Measurements from ENCODE around the gene IKZF5.

The IKZF5 gene

DNA sequence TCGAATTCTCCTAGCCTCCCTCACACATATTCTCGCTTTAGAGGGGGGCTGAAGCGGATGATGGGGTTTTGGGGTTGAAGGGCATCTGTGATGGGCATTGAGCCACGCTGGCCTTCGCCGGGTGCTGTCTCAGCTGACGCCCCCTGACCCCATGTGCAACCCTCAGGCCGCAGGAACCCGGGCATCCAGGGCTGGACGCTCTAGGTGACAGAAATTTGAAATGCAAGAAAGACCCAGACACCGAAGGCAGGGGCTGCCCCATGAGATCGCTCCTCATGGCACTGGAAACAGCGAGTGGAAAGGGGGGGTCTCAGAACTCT is 53.9 kb downstream of the IKZF5 start:
- Histone ChIP-seq H3K9me3 (ENCODE audit: control insufficient read depth, insufficient read depth, low read depth, low read length) (no peaks in the 10 kb centered on the region), H3K36me3 (ENCODE audit: control insufficient read depth in 2 of 2, insufficient read depth in 1 of 2, low read length in 2 of 2) (peaks cover 5 to 17% of the 10 kb centered on the region in 2 experiments), H3K27ac (ENCODE audit: extremely low read depth, low read depth, low read length) (no peak overlapping the region), H3K4me1 (ENCODE audit: control insufficient read depth, insufficient read depth, low read length) (peaks cover 2% of the 10 kb centered on the region; the same call in 1 of the 2 replicates), H3K4me3 (ENCODE audit: low read depth, low read length) (peak overlapping the region; percentile 21; the same call in 1 of the 2 replicates)
- CTCF ChIA-PET = no interaction called here
- 0 out of 2 replicates have a peak, but pooled peaks have one; percentile 7 for TF ChIP-seq ZNF707 (tag by site-specific recombination; IDR thresholded peaks at IDR 0.05)
- TF ChIP-seq ZNF600 (tag by site-specific recombination; IDR thresholded peaks at IDR 0.05) = no peak
- TF ChIP-seq, protein P1, sequence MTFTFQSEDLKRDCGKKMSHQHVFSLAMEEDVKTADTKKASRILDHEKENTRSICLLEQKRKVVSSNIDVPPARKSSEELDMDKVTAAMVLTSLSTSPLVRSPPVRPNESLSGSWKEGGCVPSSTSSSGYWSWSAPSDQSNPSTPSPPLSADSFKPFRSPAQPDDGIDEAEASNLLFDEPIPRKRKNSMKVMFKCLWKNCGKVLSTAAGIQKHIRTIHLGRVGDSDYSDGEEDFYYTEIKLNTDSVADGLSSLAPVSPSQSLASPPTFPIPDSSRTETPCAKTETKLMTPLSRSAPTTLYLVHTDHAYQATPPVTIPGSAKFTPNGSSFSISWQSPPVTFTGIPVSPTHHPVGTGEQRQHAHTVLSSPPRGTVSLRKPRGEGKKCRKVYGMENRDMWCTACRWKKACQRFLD (tag by site-specific recombination; IDR thresholded peaks at IDR 0.05) = no peak
- TF ChIP-seq ZNF133 (tag by site-specific recombination; IDR thresholded peaks at IDR 0.05) = 0 out of 2 replicates have a peak, but pooled peaks have one; percentile 4
- TF ChIP-seq ZNF121 (tag by site-specific recombination; IDR thresholded peaks at IDR 0.05) = no peak
- peak; percentile 35 for TF ChIP-seq SETDB1 (IDR thresholded peaks at IDR 0.05; ENCODE audit: insufficient read length, low read length)
- peak; percentile 22; the same call in 1 of the 2 replicates for TF ChIP-seq ZNF792 (tag by site-specific recombination; IDR thresholded peaks at IDR 0.05)
- POLR2A ChIA-PET = interaction anchor here (0.8 to 1.6 kb wide), 4 partner anchors 9 to 199 kb away, joined by 3 to 6 read pairs (median 5); partner anchors contain the start of genes BUB3 and PSTK

DNA sequence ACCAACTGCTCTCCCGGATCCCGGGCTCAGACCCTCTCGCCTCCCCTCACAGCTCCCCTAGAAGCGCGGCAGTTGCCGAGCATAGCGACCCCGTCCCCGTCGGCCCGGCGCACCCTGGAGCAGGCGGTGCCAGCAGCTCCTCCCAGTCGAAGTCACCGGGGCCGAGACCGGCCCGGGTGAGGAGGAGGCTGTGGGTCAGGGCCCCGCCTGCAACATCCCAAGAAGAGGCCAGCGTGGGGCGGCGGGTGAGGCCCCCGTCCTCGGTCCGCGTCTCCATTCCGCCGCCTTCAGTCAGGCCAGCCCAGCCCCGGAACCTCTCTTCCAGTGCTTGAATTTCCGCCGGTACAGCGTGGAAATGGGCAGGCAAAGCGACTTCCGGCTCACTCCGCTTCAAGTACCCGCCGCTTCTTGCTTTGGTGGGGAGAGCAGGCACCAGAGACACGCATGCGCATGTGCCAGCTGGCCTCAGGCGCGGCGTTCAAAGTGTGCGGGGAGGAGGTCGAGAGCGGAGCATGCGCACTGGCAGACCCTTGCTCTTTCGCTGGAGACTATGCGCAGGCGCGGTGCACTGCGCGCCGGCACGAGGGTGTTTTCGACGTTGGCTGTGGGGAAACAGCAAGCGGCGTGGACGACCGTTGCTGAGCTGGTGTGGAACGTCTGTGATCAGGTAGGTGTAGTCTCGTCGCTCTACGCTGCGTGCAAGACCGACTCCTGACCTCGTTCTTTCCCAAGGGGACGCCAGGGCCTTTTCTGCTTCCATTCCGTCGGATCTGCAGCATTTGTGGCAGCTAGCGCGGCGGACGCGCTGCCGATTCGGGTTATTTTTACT is 54.5 kb downstream of the IKZF5 start, which contains the start of gene C10orf88:
C10orf88 (minus strand) TSS at position 326 of the 829 bp plus-strand sequence; CDS start at position 277, 49 bp downstream.
- peaks cover 5 to 23% of the 10 kb centered on the region in 2 experiments for H3K36me3 ChIP-seq (ENCODE audit: control insufficient read depth in 2 of 2, insufficient read depth in 1 of 2, low read length in 2 of 2)
- peaks cover 2% of the 10 kb centered on the region; the same call in 1 of the 2 replicates for H3K4me1 ChIP-seq (ENCODE audit: control insufficient read depth, insufficient read depth, low read length)
- peak within 1 kb of the TSS; percentile 68 for H3K4me3 ChIP-seq (ENCODE audit: low read depth, low read length)
- ChIA-PET POLR2A (interaction anchor here (0.8 to 1.6 kb wide), 5 partner anchors 9 to 200 kb away, joined by 3 to 6 read pairs (median 4); partner anchors contain the start of genes BUB3 and PSTK), CTCF (interaction anchor here (0.6 kb wide), 1 partner anchor 1400 kb away, joined by 6 read pairs; no protein-coding TSS in a partner anchor)
- no peaks in the 10 kb centered on the region for H3K9me3 ChIP-seq (ENCODE audit: control insufficient read depth, insufficient read depth, low read depth, low read length)
- peak within 1 kb of the TSS; percentile 83 for H3K27ac ChIP-seq (ENCODE audit: extremely low read depth, low read depth, low read length)
- TF ChIP-seq ZNF768 (tag by site-specific recombination; IDR thresholded peaks at IDR 0.05) (no peak), ZNF776 (tag by site-specific recombination; IDR thresholded peaks at IDR 0.05; ENCODE audit: borderline replicate concordance) (no peak), ZNF394 (tag by site-specific recombination; IDR thresholded peaks at IDR 0.05; ENCODE audit: borderline replicate concordance) (peak; percentile 71; the same call in 1 of the 2 replicates), ZNF248 (tag by site-specific recombination; IDR thresholded peaks at IDR 0.05) (no peak), ZNF202 (tag by site-specific recombination; IDR thresholded peaks at IDR 0.05; ENCODE audit: borderline replicate concordance) (no peak), ZNF157 (tag by site-specific recombination; IDR thresholded peaks at IDR 0.05) (no peak), IKZF3 (tag by site-specific recombination; IDR thresholded peaks at IDR 0.05) (no peak), ZNF324 (tag by site-specific recombination; IDR thresholded peaks at IDR 0.05) (peak; percentile 89), ZIC2 (tag by site-specific recombination; IDR thresholded peaks at IDR 0.05) (no peak), ZFP3 (tag by site-specific recombination; IDR thresholded peaks at IDR 0.05; ENCODE audit: low read depth) (no peak)
- TF ChIP-seq, protein P2, sequence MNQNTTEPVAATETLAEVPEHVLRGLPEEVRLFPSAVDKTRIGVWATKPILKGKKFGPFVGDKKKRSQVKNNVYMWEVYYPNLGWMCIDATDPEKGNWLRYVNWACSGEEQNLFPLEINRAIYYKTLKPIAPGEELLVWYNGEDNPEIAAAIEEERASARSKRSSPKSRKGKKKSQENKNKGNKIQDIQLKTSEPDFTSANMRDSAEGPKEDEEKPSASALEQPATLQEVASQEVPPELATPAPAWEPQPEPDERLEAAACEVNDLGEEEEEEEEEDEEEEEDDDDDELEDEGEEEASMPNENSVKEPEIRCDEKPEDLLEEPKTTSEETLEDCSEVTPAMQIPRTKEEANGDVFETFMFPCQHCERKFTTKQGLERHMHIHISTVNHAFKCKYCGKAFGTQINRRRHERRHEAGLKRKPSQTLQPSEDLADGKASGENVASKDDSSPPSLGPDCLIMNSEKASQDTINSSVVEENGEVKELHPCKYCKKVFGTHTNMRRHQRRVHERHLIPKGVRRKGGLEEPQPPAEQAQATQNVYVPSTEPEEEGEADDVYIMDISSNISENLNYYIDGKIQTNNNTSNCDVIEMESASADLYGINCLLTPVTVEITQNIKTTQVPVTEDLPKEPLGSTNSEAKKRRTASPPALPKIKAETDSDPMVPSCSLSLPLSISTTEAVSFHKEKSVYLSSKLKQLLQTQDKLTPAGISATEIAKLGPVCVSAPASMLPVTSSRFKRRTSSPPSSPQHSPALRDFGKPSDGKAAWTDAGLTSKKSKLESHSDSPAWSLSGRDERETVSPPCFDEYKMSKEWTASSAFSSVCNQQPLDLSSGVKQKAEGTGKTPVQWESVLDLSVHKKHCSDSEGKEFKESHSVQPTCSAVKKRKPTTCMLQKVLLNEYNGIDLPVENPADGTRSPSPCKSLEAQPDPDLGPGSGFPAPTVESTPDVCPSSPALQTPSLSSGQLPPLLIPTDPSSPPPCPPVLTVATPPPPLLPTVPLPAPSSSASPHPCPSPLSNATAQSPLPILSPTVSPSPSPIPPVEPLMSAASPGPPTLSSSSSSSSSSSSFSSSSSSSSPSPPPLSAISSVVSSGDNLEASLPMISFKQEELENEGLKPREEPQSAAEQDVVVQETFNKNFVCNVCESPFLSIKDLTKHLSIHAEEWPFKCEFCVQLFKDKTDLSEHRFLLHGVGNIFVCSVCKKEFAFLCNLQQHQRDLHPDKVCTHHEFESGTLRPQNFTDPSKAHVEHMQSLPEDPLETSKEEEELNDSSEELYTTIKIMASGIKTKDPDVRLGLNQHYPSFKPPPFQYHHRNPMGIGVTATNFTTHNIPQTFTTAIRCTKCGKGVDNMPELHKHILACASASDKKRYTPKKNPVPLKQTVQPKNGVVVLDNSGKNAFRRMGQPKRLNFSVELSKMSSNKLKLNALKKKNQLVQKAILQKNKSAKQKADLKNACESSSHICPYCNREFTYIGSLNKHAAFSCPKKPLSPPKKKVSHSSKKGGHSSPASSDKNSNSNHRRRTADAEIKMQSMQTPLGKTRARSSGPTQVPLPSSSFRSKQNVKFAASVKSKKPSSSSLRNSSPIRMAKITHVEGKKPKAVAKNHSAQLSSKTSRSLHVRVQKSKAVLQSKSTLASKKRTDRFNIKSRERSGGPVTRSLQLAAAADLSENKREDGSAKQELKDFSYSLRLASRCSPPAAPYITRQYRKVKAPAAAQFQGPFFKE (tag by site-specific recombination; IDR thresholded peaks at IDR 0.05; ENCODE audit: borderline replicate concordance) = no peak
- TF ChIP-seq, protein P3, sequence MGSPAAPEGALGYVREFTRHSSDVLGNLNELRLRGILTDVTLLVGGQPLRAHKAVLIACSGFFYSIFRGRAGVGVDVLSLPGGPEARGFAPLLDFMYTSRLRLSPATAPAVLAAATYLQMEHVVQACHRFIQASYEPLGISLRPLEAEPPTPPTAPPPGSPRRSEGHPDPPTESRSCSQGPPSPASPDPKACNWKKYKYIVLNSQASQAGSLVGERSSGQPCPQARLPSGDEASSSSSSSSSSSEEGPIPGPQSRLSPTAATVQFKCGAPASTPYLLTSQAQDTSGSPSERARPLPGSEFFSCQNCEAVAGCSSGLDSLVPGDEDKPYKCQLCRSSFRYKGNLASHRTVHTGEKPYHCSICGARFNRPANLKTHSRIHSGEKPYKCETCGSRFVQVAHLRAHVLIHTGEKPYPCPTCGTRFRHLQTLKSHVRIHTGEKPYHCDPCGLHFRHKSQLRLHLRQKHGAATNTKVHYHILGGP (tag by site-specific recombination; IDR thresholded peaks at IDR 0.05) = no peak
- TF ChIP-seq, protein P4, sequence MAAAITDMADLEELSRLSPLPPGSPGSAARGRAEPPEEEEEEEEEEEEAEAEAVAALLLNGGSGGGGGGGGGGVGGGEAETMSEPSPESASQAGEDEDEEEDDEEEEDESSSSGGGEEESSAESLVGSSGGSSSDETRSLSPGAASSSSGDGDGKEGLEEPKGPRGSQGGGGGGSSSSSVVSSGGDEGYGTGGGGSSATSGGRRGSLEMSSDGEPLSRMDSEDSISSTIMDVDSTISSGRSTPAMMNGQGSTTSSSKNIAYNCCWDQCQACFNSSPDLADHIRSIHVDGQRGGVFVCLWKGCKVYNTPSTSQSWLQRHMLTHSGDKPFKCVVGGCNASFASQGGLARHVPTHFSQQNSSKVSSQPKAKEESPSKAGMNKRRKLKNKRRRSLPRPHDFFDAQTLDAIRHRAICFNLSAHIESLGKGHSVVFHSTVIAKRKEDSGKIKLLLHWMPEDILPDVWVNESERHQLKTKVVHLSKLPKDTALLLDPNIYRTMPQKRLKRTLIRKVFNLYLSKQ (tag by site-specific recombination; IDR thresholded peaks at IDR 0.05; ENCODE audit: borderline replicate concordance) = no peak
- TF ChIP-seq, protein P5, sequence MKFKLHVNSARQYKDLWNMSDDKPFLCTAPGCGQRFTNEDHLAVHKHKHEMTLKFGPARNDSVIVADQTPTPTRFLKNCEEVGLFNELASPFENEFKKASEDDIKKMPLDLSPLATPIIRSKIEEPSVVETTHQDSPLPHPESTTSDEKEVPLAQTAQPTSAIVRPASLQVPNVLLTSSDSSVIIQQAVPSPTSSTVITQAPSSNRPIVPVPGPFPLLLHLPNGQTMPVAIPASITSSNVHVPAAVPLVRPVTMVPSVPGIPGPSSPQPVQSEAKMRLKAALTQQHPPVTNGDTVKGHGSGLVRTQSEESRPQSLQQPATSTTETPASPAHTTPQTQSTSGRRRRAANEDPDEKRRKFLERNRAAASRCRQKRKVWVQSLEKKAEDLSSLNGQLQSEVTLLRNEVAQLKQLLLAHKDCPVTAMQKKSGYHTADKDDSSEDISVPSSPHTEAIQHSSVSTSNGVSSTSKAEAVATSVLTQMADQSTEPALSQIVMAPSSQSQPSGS (tag by site-specific recombination; IDR thresholded peaks at IDR 0.05; ENCODE audit: low read depth) = no peak

All from HEK293 (cell line).